ENCODE results near the gene PRR12. TPM values are rescaled to one million over a fixed set of nuclear protein-coding genes. Genes with fewer than 3 reads are reported as not detected.

The PRR12 gene
- total RNA-seq, 1 donor = 2.2 TPM

GRCh38 chr19:49641688-49642491 is 50.9 kb downstream of the PRR12 start, which contains the start of gene SCAF1:
SCAF1 (plus strand) TSS chr19:49642209; CDS start chr19:49645027, 2,818 bp downstream.
- H3K27ac ChIP-seq (ENCODE audit: low read depth, low read length) = peak within 1 kb of the TSS; percentile 100
- H4K20me1 ChIP-seq (ENCODE audit: insufficient read depth, low read length) = peaks cover 31% of the 10 kb centered on the region
- DNase-seq (ENCODE audit: insufficient read length, low spot score, missing footprints) = peak; percentile 100
- peak within 1 kb of the TSS; percentile 49 for H2AFZ ChIP-seq (ENCODE audit: low read length)
- H3K79me2 ChIP-seq (ENCODE audit: insufficient read depth, low read length) = peaks cover 62% of the 10 kb centered on the region
- H3K9me3 ChIP-seq (ENCODE audit: low read depth, low read length) = no peaks in the 10 kb centered on the region
- H3K36me3 ChIP-seq (ENCODE audit: insufficient read depth, low read length) = peaks cover 23% of the 10 kb centered on the region
- peak within 1 kb of the TSS; percentile 97 for H3K4me2 ChIP-seq (ENCODE audit: insufficient read depth, low read length)
- peak within 1 kb of the TSS; percentile 91 for H3K4me3 ChIP-seq (ENCODE audit: insufficient read depth, low read length)
- H3K27me3 ChIP-seq (ENCODE audit: insufficient read depth, low read length) = no peaks in the 10 kb centered on the region
- peaks cover 40% of the 10 kb centered on the region for H3K4me1 ChIP-seq (ENCODE audit: insufficient read depth, low read length)
- no peak for TF ChIP-seq CTCF (IDR thresholded peaks at IDR 0.05; ENCODE audit: extremely low read depth, low read depth, low read length)

- Histone ChIP-seq H3K4me3 (ENCODE audit: insufficient read depth, low read length) (peak overlapping the region; percentile 91), H3K9me3 (ENCODE audit: low read depth, low read length) (no peaks in the 10 kb centered on the region), H2AFZ (ENCODE audit: low read length) (peak overlapping the region; percentile 49), H3K4me2 (ENCODE audit: insufficient read depth, low read length) (peak overlapping the region; percentile 97), H3K4me1 (ENCODE audit: insufficient read depth, low read length) (peaks cover 40% of the 10 kb centered on the region), H3K36me3 (ENCODE audit: insufficient read depth, low read length) (peaks cover 30% of the 10 kb centered on the region), H4K20me1 (ENCODE audit: insufficient read depth, low read length) (peaks cover 38% of the 10 kb centered on the region), H3K27ac (ENCODE audit: low read depth, low read length) (peak overlapping the region; percentile 87), H3K27me3 (ENCODE audit: insufficient read depth, low read length) (no peaks in the 10 kb centered on the region), H3K79me2 (ENCODE audit: insufficient read depth, low read length) (peaks cover 68% of the 10 kb centered on the region)
- no peak for TF ChIP-seq CTCF (IDR thresholded peaks at IDR 0.05; ENCODE audit: extremely low read depth, low read depth, low read length)
- no peak for DNase-seq (ENCODE audit: insufficient read length, low spot score, missing footprints)
These were observed 51.6 kb downstream of the PRR12 start for GRCh38 chr19:49642492-49643035.

GRCh38 chr19:49643466-49643865 is 52.5 kb downstream of the PRR12 start:
- no peak overlapping the region for H2AFZ ChIP-seq (ENCODE audit: low read length)
- H3K27me3 ChIP-seq (ENCODE audit: insufficient read depth, low read length) = no peaks in the 10 kb centered on the region
- H3K9me3 ChIP-seq (ENCODE audit: low read depth, low read length) = no peaks in the 10 kb centered on the region
- H3K27ac ChIP-seq (ENCODE audit: low read depth, low read length) = peak overlapping the region; percentile 87
- H3K36me3 ChIP-seq (ENCODE audit: insufficient read depth, low read length) = peaks cover 34% of the 10 kb centered on the region
- H3K4me2 ChIP-seq (ENCODE audit: insufficient read depth, low read length) = peak overlapping the region; percentile 97
- DNase-seq (ENCODE audit: insufficient read length, low spot score, missing footprints) = no peak
- H3K4me3 ChIP-seq (ENCODE audit: insufficient read depth, low read length) = peak overlapping the region; percentile 91
- no peak for TF ChIP-seq CTCF (IDR thresholded peaks at IDR 0.05; ENCODE audit: extremely low read depth, low read depth, low read length)
- H3K79me2 ChIP-seq (ENCODE audit: insufficient read depth, low read length) = peaks cover 72% of the 10 kb centered on the region
- peaks cover 33% of the 10 kb centered on the region for H3K4me1 ChIP-seq (ENCODE audit: insufficient read depth, low read length)
- H4K20me1 ChIP-seq (ENCODE audit: insufficient read depth, low read length) = peaks cover 39% of the 10 kb centered on the region

GRCh38 chr19:49645592-49645991 is 54.6 kb downstream of the PRR12 start:
- Histone ChIP-seq H3K27ac (ENCODE audit: low read depth, low read length) (no peak overlapping the region), H3K36me3 (ENCODE audit: insufficient read depth, low read length) (peaks cover 48% of the 10 kb centered on the region), H4K20me1 (ENCODE audit: insufficient read depth, low read length) (peaks cover 53% of the 10 kb centered on the region), H3K79me2 (ENCODE audit: insufficient read depth, low read length) (peaks cover 74% of the 10 kb centered on the region), H2AFZ (ENCODE audit: low read length) (no peak overlapping the region), H3K27me3 (ENCODE audit: insufficient read depth, low read length) (no peaks in the 10 kb centered on the region), H3K4me2 (ENCODE audit: insufficient read depth, low read length) (no peak overlapping the region), H3K9me3 (ENCODE audit: low read depth, low read length) (no peaks in the 10 kb centered on the region), H3K4me1 (ENCODE audit: insufficient read depth, low read length) (peaks cover 24% of the 10 kb centered on the region), H3K4me3 (ENCODE audit: insufficient read depth, low read length) (no peak overlapping the region)
- no peak for DNase-seq (ENCODE audit: insufficient read length, low spot score, missing footprints)
- no peak for TF ChIP-seq CTCF (IDR thresholded peaks at IDR 0.05; ENCODE audit: extremely low read depth, low read depth, low read length)

Data from osteoblast (primary cell).